Endometrium (tissue), 2 donors: ENCODE results near the gene OXCT1.

Source experiments
- FAIRE-seq: peaks from 2 replicates; lab custom pipeline; 2012; peaks lifted over from hg19 to GRCh38; lab: Jason Lieb, UNC
- donor health status: control.
- donor health status: control.

OXCT1 gene

GRCh38 chr5:41869724-41870626 lies at the start of gene OXCT1:
OXCT1 (minus strand) TSS chr5:41870425; CDS start chr5:41870358, 67 bp downstream.
- no peak for FAIRE-seq

- FAIRE-seq = no peak
These were observed 47.9 kb upstream of the OXCT1 start for GRCh38 chr5:41918105-41918504.

GRCh38 chr5:41908374-41909079 lies 38.3 kb upstream of the OXCT1 start:
- FAIRE-seq = no peak

GRCh38 chr5:41906151-41906550 lies 35.9 kb upstream of the OXCT1 start:
- no peak for FAIRE-seq

- peak; percentile 100 for FAIRE-seq
These were observed 33.9 kb upstream of the OXCT1 start, which contains the start of gene RIMOC1 for GRCh38 chr5:41903892-41904799. RIMOC1 (plus strand) TSS chr5:41904344; CDS start chr5:41904368, 24 bp downstream.

- no peak for FAIRE-seq
These were observed 33.2 kb upstream of the OXCT1 start for GRCh38 chr5:41903382-41903891.

- no peak for FAIRE-seq
These were observed 26.0 kb upstream of the OXCT1 start for GRCh38 chr5:41896230-41896629.

GRCh38 chr5:41893074-41893851 lies 23.0 kb upstream of the OXCT1 start:
- no peak for FAIRE-seq

GRCh38 chr5:41892031-41892430 lies 21.8 kb upstream of the OXCT1 start:
- no peak for FAIRE-seq

GRCh38 chr5:41891066-41891707 lies 21.0 kb upstream of the OXCT1 start:
- FAIRE-seq = no peak

- no peak for FAIRE-seq
These were observed 15.1 kb upstream of the OXCT1 start for GRCh38 chr5:41885286-41885685.

- no peak for FAIRE-seq
These were observed 13.7 kb upstream of the OXCT1 start for GRCh38 chr5:41883936-41884335.

GRCh38 chr5:41883243-41883642 lies 13.0 kb upstream of the OXCT1 start:
- no peak for FAIRE-seq

- FAIRE-seq = no peak
These were observed 12.5 kb upstream of the OXCT1 start for GRCh38 chr5:41882765-41883164.

GRCh38 chr5:41878643-41879478 lies 8.6 kb upstream of the OXCT1 start:
- peak; percentile 46 for FAIRE-seq

- no peak for FAIRE-seq
These were observed 7.9 kb upstream of the OXCT1 start for GRCh38 chr5:41878173-41878572.

- no peak for FAIRE-seq
These were observed 7.2 kb upstream of the OXCT1 start for GRCh38 chr5:41877408-41877807.

- no peak for FAIRE-seq
These were observed 6.5 kb upstream of the OXCT1 start for GRCh38 chr5:41876678-41877077.

- FAIRE-seq = no peak
These were observed 4.9 kb upstream of the OXCT1 start for GRCh38 chr5:41875121-41875520.
